GM18505 (cell line): ENCODE data around the gene DGKK.

Experiments
- ATAC-seq: cut with Tn5 transposase; IDR thresholded peaks from one replicate; pipeline ENCODE4 v1.9.1; 2021; ENCODE audit not compliant: unreplicated experiment
- POLR2A ChIP-seq: IDR thresholded peaks from 4 replicates; pipeline ENCODE4 v1.6.1; 2011; ENCODE audit warnings: borderline replicate concordance; ENCODE audit not compliant: insufficient read depth, insufficient read length; ENCODE audit errors: extremely low read depth

DGKK gene, protein sequence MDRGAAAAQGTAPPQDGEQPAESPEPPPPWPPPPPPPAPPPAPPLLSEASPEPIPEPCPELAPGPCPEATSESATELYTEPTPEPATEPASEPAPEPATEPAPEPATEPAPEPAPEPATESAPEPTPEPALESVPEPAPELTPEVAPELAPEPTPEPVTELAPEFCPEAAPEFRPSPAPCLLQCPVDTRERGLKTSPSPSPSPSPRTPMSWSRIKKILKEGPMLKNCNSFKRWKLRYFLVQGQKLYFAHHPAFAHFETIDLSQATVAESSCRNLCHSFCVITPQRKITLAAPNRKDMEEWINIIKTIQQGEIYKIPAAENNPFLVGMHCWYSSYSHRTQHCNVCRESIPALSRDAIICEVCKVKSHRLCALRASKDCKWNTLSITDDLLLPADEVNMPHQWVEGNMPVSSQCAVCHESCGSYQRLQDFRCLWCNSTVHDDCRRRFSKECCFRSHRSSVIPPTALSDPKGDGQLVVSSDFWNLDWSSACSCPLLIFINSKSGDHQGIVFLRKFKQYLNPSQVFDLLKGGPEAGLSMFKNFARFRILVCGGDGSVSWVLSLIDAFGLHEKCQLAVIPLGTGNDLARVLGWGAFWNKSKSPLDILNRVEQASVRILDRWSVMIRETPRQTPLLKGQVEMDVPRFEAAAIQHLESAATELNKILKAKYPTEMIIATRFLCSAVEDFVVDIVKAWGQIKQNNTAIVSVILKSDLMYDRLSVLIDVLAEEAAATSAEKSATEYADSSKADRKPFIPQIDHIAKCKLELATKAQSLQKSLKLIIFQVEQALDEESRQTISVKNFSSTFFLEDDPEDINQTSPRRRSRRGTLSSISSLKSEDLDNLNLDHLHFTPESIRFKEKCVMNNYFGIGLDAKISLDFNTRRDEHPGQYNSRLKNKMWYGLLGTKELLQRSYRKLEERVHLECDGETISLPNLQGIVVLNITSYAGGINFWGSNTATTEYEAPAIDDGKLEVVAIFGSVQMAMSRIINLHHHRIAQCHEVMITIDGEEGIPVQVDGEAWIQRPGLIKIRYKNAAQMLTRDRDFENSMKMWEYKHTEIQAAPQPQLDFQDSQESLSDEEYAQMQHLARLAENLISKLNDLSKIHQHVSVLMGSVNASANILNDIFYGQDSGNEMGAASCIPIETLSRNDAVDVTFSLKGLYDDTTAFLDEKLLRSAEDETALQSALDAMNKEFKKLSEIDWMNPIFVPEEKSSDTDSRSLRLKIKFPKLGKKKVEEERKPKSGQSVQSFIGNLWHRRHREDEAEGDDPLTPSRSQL

DNA sequence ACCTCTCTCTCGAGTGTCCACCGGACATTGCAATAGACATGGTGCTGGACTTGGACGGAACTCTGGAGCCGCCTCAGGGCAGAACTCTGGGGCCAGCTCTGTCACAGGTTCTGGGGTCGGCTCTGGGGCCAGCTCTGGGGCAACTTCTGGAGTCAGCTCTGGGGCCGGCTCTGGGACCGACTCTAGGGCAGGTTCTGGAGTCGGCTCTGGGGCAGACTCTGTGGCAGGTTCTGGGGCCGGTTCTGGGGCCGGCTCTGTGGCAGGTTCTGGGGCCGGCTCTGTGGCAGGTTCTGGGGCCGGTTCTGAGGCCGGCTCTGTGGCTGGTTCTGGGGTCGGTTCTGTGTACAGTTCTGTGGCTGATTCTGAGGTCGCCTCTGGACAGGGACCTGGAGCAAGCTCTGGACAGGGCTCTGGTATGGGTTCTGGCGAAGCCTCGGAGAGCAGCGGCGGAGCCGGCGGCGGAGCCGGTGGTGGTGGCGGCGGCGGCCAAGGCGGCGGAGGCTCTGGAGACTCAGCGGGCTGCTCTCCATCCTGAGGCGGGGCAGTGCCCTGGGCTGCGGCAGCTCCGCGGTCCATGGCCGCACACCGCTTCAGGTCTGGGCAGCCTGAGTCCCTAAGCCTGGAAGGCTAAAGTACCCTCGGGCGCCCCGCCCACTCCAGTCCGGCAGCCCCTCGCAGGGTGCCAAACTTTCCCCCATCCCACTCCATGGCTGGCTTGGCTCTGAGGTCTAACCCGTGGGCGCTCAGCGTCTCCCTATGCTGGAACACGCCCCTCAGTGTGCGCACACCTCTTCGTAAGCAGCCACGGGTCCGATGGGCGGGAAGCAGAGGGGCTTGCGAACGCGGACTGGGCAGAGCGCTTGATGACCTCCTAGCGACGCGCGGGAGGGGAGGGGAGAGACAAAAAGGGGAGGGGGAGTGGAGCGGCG, at the start of gene DGKK:
TSS of gene DGKK (minus strand) at position 723 of the 929 bp plus-strand sequence. CDS start at position 576, 147 bp downstream.
- no peak for ATAC-seq
- TF ChIP-seq POLR2A = no peak

DNA sequence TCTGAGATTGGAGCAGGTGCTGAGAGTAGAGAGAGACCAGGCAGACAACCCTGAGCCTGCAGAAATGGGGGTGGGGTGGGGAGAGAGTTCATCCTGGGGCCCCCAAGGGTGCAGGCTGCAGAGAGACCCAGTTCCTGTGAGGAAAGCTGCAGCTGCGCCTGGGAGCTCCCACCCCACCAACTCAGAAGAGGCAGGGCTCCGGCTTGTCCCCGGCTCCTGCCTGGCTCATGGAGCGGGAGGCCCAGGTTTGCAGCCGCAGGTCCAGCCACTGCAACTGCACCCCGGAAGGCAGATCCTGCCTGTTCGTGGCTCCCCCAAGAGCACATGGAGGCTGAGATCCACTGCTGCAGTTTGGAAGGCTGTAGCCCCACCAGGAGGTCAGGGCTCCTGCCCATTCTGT, 44.2 kb upstream of the DGKK start:
- ATAC-seq = no peak
- TF ChIP-seq POLR2A = no peak

DNA sequence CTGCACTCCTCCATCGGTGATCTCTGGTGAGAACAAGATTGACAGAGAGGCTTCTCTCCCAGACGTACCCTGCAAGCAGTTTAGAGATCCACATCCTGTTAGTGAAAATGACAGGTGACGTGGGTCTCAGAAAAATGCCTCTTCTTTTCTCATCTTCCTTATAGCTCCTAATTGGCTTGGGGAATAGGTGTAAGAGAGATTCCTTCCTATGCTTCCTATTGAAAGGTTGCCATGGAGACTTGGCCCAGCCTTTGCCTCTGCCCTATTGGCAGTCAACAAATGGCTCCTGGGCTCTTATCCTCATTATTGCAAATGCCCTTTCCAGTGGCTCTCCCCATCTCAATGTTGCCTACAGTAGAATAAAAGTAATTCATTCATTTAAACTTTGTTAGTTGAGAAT, 26.5 kb upstream of the DGKK start:
- ATAC-seq = no peak
- no peak for TF ChIP-seq POLR2A

DNA sequence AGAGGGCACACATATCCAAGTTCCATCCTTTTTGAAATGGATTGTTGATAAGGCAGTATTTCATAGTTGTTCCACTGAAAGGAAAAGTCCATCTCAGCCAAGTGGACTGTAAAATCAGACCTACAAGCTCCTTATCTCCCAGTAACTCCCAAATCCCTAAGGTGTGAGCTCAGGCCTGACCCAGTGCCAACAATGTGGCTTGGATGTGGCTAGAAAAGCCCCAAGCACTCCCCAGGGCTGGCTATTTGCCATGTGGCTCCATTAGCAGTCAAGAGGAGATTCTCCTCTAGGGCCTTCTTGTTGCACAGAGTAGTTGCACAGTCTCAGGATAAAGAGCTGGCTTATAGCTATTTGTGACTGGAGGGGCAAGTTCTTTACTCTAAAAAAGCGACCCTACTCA, 25.0 kb upstream of the DGKK start:
- no peak for ATAC-seq
- no peak for TF ChIP-seq POLR2A

DNA sequence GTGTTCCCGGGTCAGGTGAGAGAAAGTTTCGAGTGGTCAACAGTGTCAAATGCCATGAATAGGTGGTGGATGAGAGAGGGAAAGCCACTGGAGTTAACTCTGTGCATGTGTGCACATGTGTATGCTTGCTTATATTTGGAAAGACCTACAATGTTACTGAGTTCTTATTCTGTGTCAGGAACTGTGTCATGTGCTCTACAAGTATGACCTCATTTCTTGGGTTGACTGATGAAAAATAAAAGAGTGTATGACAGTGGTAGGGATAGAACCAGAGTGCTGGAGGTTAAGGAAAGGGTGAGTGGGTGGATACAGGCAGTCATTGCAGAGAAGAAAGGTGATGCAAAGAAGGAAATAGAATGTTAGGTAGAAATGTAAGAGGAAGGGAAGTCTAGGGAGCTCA, 22.1 kb upstream of the DGKK start:
- TF ChIP-seq POLR2A = no peak

DNA sequence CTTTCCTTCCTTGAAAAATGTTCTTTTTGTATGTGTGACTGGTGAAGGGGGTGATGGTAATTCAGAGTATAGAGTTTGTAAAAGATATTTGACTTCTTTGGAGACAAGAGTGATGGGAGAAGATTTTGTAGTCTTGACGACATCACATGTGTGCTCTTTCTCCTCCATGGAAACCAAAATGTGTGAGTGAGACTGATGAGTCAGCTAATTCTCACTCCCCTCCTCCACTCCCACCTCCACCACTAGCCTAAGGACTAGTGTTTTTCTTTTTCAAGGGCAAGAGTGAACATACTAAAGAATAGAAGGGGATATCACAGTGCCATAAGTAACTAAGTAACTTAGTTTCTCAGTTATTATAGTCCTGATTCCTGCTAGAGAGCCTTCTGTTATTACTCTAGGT, 14.0 kb upstream of the DGKK start:
- no peak for TF ChIP-seq POLR2A
- no peak for ATAC-seq

More for the DNA sequence above, 22.1 kb upstream of the DGKK start:
- ATAC-seq = no peak

DNA sequence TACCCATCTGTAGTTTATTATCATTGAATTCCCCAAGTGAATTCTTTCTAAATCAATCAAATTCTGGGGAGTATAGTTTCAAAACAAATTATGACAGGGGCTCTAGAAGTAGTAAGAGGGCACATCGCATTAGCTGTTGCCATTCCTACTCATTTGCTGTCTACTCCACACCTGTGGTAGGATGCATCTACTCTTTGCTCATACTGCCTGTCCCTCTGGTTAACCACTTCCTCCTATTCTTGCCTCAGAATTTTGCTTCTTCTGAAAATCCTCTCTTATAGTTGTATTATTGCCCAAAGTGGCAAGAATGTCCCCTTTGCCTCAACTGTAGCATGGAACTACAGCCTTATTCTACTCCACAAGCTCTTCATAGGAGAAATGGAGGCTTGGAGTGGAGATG, 12.7 kb upstream of the DGKK start:
- TF ChIP-seq POLR2A = no peak
- ATAC-seq = no peak

DNA sequence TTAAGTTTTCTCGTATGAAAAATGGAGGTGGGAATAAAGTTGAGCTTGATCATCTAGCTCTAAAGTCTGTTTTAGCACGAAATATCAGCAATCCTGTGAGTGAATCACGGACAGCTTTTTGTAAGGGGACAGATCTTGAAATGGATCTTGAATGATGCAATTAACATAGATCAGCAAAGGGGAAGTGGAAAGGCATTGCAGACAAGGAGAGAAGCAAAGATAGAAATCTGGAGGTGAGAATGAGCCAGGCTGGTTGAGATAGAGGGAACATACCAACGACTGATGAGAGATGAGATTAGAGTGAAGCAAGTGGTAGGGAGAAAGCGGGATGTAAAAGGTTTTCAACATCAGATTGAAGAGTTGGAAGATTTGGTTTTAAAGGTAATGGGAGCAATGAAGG, 4.6 kb upstream of the DGKK start:
- ATAC-seq = no peak
- TF ChIP-seq POLR2A = no peak

DNA sequence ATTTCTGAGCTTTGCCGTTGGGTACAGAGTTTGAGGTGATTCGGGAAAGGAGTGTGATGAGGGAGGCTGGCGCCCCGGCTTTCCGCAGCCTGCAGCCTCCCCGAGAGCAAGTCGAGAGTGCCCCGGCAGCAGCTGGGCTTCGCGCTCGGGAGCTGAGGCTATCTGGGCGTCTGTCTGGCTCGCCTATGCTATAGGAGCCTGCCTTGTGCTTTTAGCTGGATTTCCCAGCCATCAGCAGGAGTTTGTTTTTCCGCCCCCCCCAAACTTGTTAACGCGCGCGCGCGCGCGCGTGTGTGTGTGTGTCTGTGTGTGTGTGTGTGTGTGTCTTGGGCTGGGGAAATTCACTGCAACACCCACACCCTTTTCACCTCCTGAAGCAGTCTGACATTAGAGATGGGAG, 765 bp upstream of the DGKK start:
- ATAC-seq = no peak
- TF ChIP-seq POLR2A = no peak

DNA sequence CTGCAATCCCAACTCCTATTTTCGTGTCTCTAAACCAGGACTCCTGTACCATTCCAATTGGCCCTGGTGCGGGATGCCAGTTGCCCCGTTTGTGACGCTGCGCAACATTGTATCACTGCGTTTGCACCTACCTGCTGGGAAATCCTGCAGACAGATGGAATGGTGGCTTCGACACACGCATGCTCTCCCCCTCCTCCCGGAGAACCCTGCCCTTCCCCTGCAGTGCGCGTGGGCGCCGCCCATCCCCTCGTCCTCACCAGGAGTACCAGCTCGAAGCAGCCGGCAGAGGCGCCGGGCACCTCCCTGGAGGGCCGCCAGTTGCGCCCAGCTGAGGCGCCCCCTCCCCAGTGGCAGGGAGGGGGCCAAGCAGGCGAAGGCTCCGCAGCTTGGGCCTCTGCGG, 1.4 kb downstream of the DGKK start:
- TF ChIP-seq POLR2A = no peak
- ATAC-seq = no peak

DNA sequence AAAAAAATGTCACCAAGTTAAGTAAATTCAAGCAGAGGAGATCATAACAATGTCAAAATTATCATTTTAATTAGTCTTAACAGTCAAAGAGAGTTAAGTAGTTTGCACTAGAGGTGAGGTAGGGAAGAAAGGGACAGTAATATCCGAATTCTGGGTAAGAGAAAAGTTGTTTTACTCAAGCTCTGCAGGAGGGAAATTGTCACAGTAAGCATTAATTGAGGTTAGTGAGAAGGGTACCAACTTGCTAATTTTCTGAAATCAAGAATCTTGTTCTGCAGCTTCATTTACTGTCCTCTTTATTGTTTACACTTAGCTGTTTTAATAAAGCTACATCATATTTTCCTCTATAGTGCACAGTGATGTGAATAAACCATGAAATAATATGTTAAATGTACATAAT, 11.0 kb downstream of the DGKK start:
- no peak for TF ChIP-seq POLR2A
- ATAC-seq = no peak

DNA sequence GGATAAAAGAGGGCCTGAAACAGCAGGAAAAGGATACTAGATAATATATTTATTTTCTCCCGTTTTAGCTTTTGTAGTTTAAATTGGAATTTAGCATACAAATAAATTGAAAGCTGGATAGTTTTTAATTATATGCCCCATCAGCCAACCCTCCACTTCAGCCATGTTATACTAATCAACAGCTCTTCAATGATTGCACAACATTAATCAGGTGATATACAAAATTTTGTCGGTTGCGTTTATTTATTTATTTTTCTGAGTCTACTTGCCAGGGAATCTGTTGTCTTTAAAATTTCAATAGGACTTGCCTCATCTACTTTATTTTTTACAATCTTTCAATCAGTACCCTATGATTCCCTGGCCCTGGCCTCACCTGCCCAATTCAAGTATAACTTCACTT, 12.1 kb downstream of the DGKK start:
- no peak for TF ChIP-seq POLR2A
- ATAC-seq = no peak

DNA sequence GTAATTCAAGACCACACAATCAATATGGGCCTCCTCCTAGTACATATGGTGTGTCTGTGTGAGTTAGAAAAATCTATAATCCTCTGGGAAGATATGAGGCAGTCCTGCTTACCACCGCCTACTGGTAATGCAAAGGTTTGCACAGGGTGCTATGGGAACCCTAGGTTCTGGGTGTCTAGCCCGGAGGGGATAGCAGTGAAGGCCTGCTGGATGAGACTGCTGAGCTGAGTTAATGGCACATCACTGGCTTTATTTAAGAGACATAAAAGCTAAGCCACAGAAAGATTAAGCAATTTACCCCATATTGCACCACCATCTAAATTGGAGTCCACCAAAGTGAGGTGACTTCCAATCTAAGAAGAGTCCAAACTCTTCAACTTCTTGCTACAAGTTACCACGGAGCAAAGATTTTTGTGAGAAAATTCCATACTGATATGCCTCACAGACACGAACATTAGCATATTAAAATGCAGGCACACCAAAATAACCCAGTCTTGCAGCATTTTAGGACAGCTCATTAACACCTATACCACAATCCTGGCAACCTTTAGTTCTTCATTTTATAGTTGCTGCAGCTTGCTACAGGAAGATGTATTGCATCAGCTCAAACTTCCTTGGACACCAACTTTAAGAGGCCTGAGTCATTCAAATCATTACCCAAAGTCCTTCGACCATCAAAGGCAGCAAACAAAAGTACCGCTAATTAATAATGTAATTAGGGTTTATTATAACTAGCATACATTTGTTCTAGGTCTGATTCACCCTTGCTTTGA, 13.7 kb downstream of the DGKK start:
- no peak for ATAC-seq
- no peak for TF ChIP-seq POLR2A
